ENCODE data around the gene HCRT.

Gene HCRT

DNA sequence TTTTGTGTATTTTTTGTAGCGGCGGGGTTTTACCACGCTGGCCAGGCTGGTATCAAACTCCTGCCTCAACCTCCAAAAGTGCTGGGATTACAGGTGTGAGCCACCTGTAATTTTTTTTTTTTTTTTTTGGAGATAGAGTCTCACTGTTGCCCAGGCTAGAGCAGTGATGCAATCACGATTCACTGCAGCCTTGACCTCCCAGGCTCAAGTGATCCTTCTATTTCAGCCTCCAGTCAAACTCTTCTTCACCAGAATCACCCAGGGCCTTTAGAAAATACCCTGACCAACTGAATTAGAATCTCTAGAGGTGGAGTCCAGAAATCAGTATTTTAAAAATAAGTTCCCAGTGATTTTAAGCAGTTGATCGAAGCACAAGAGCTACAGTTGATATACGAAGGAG lies 50.1 kb downstream of the HCRT start:
- peak overlapping the region; percentile 97 for H3K27ac Mint-ChIP-seq
- no peak overlapping the region for H3K4me3 Mint-ChIP-seq
- H3K4me1 Mint-ChIP-seq = peaks cover 52% of the 10 kb centered on the region
- no peaks in the 10 kb centered on the region for H3K9me3 Mint-ChIP-seq
- TF ChIP-seq, protein P1, sequence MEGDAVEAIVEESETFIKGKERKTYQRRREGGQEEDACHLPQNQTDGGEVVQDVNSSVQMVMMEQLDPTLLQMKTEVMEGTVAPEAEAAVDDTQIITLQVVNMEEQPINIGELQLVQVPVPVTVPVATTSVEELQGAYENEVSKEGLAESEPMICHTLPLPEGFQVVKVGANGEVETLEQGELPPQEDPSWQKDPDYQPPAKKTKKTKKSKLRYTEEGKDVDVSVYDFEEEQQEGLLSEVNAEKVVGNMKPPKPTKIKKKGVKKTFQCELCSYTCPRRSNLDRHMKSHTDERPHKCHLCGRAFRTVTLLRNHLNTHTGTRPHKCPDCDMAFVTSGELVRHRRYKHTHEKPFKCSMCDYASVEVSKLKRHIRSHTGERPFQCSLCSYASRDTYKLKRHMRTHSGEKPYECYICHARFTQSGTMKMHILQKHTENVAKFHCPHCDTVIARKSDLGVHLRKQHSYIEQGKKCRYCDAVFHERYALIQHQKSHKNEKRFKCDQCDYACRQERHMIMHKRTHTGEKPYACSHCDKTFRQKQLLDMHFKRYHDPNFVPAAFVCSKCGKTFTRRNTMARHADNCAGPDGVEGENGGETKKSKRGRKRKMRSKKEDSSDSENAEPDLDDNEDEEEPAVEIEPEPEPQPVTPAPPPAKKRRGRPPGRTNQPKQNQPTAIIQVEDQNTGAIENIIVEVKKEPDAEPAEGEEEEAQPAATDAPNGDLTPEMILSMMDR (IDR thresholded peaks at IDR 0.05; ENCODE audit: unreplicated experiment in 3 of 3) = no peak
- H3K27me3 Mint-ChIP-seq (ENCODE audit: low read depth) = no peaks in the 10 kb centered on the region
- peaks cover 29% of the 10 kb centered on the region for H3K36me3 Mint-ChIP-seq (ENCODE audit: low read depth)

Data from nephron (organoid).